HG03354 (cell line): ENCODE measurements around the gene ATP5F1D.
A peak's percentile ranks its signal among the peaks of the same experiment; 100 is the strongest.

Experiments
- ATAC-seq: cut with Tn5 transposase; IDR thresholded peaks from one replicate; pipeline ENCODE4 v1.9.1; 2021; ENCODE audit warnings: mild to moderate bottlenecking; ENCODE audit not compliant: unreplicated experiment, poor library complexity, severe bottlenecking

ATP5F1D gene

DNA sequence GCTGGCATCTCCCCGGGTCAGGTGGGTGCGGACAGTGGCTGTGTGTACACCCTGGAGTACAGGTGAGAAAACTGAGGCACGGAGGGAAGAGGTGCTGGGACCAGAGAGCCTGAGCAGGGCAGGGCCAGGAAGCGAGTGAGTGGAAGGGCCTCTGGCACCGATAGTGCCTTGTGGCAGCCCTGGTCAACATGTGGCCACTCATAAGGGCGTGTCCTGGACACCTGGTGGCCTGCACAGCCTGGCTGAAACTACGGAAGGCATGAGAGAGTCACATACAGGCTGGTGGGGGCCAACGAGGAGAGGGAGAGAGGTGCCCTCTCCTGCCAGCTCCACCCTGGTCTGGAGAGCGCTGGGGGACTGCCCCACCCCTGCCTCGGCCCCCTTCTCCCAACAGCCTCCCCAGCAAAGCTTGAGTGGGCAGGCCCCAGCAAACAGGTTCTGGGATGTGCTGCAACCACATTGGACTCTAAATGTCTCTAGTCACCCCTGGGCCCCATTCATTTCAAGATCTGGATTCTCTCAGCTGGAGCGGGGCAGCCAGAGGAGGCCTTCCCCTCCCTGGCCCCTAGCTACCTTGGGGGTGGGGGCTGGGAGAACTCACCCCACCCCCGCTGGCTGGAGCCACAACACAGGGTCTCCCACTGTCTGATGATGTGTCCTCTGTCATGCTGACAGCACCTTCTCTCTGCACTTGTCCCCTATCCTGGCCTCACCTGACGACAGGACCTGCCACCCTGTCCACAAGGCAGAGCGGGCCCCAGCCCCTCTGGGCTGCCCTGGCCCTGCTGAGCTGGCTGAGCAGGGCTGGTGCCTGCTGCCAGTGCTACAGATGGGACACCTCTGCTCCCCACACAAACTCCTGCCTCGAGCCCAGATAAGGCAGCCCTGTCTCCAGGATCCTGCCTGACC, 9.6 kb upstream of the ATP5F1D start:
- no peak for ATAC-seq

DNA sequence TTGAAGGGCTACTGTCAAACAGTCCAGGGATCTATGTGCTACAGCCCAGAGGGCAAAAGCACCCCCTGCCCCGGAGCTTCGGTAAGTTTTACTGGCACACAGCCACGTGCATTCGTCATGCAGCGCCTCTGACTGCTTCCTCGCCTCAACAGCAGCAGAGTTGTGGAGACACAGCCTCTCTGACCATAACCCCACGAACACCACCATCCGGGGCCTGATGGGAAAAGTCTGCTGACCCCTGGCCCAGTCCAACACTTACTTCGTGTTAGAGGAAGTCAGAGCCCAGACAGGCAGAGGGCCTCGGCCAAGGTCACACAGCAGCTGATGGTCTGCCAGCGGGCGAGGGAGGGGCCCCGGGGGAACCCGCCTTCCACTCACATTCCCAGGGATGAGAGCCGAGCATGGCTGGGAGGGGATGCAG, 8.9 kb upstream of the ATP5F1D start:
- no peak for ATAC-seq

DNA sequence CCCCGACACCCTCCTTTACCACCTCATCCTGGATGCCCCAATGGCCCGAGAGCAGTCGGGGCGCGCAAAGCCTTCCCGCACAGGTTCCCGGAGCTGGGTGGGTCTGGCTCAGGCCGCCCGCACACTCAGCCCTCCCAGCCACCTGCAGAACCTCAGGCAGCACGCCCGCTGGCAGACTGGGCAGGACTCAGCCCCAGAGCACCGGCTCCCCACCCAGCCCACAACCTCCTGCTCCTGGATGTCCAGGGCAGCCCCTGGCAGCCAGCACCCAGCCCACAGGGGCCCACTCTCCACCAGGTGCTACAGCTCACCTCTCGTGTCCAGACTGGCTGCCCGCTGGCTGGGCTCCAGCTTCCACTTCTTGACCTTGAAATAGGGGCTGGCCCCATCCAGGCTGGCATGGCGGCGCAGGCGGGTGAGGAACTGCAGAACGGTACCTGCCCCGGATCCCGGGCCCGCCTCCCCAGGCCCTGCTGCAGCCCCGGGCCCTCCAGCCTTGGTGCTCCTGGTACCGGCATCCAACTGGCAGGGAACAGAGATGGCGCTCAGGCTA, 8.4 kb upstream of the ATP5F1D start:
- ATAC-seq: no peak

DNA sequence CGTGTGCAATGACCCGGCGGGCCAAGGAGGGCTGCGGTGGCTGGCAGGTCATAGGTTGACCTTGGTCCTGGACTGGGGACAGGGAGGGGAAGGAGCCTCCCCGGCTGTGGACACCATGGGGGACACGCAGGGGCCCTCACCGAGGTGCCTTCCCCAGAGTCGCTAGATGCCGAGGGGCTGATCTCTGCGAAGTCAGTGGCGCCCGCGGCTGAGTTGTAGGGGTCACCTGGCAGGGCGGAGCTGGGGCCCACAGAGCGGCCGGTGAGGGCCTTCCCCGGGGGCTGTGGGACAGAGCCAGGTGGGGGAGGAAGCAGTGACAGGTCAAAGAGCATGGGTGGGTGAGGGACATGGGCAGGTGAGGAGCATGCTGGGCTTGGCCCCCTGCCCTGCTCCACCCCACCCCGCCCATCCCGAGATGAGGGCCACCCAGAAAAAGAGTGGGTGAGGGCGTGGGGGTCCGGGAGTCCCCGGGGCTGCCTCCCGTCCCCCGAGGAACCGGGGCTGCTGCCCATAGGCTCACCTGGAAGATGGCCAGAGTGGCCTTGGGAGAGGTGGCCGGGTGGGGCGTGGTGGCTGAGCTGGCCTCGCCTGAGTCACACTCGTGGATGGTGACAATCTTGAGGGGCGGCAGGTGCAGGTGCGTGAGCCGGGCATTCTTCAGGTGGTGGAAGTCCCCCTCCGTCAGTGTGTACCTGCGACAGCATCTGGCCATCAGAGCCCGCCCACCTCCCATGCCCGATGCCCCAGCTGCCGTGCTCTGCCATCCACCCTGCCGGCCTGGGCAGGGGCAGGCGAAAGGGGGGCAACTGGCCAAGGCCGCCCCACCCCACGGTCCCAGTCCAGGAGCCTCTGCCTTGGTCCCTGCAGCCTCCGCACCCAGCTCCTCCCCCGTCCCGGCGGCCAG, 7.2 kb upstream of the ATP5F1D start:
- ATAC-seq: no peak

DNA sequence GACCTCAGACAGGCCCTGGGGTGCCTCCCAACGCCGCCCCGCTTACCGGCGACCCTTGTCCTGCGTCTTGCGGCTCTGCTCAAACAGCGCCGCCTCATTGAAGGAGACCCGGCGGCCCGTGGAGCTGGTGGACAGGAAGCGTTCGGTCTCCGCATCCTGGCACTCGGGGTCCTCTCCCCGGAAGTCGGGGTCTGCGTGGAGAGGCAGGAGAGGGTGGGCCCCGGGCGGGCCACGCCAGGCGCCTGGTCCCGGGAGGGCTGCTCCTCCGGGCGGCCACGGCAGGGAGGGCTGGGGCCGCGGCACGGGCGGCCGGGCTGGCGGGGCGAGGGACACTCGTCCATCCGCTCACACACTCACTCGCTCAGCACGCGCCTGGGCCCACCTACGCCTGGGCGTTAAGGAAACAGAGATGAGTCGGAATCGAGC, 6.6 kb upstream of the ATP5F1D start:
- no peak for ATAC-seq

DNA sequence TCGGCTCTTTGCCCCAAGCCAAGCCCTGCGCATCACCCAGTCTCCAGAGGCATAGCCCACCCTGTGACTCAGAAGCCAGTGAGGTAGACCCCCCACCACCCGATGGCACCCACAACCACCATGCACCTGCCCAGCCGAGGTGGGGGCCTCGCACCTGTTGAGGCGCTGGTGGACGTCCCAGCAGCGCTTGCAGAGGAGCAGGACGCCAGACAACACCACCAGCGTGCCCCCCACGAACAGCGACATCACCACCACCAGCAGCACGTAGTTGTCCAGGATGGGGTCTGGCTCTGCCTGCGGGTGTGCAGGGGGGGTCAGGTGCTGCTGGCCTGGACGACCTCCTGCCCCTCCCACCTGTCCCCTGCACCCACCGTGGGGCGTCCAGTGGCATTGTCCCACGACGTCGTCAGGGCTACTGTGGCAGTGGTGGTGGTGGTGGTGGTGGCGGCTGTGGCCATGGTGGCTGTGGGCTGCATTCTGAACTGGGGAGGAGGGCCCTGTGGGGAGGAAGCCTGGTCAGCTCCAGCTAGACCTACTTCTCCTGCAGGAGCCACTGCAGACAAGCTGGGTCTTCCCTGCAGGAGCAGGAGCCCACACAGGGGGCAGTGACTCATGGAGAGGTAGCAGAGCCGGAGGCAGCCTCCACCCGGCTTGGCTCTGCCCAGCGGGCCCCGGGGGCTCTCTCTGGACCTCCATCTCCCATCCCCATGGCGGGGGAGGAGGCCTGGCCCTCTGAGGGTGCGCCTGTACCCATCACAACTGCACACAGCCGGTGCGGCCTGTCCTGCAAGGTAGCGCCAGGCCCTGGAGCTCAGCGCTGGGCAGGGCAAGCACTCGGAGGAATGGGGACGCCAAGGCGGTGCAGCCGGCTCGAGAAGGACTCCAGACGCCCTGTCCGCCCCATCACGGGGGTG, 5.7 kb upstream of the ATP5F1D start:
- no peak for ATAC-seq

DNA sequence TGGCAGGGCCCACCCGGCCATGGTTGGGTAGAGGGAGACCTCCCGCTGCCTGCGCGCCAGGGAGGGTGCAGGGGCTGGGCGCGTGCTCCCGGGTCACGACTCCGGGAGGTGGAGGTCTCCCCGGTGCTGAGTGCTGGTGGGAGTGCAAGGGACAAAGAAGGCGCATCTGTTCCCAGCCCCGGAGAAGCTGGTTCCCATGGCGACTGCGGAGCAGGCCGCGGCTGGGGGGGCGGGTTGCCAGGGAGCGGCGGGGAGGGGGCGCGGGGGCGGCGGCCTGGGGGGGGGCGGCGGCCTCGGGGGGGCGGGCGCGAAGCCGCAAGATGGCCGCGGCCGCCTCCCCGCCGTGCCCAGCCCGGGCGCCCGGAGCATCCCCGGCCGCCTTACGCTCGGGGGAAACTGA, 5.0 kb upstream of the ATP5F1D start:
- ATAC-seq: no peak

DNA sequence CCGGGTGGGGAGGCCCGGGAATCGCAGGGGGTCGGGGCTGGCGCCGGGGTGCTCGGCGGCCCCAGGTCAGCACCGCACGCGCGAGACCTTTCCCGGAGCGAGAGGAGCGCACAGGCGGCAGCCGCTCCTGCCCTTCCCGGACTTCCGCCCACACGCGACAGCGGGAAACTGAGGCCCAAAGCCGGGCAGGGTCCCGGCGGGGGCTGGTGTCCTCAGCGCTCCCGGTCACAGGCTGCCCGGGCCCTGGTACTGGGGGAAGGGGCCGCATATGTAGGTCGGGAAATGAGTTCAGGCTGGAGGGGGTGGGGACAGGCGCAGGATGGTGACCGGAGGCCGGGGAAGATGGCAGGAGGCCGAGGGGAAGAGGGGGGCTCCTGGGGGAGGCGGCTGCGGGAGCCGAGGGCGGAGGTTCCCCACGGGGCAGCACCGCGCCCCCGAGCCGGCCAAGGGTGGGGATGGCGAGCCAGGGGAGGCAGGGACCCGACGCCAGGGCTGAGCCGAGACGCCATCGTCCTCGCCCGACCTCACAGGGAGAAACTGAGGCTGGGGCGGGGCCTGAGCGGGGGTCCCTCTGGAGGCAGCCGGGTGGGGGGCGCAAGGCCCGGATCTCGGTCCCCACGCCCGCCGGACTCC, 4.4 kb upstream of the ATP5F1D start:
- no peak for ATAC-seq

DNA sequence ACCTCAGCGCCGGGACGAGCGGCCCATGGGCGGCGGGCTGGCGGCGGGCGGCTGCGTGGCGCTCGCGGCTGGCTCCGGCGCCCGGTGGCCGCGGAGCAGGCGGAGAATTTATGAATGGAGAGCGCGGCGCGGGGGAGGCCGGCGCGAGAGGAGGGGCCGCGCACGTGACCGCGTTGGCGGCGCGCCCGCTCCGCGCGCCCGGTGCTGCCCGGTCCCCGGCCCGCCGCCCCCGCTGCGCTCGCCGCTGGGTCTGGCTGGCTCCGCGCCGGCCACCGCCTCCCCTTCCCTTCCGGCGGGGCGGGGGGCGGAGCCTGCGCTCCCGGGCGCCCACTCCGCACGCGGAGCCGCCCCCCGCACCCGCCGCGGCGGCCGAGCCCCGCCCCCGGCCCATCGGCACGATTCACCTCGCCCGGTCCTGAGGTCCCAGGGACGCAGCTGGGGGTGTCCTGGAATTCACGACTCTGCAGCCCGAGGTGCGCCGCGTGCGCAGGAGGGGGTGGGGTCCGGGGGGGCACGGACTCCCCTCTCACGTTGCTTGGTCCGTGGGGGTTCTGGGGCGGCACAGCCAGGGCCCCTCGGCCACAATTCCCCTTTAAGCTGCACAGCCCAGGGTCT, 3.7 kb upstream of the ATP5F1D start, which contains the start of gene CBARP:
CBARP (minus strand) TSS at position 252 of the 615 bp plus-strand sequence. CDS start 1,905 bp downstream, outside the sequence.
- ATAC-seq: no peak

DNA sequence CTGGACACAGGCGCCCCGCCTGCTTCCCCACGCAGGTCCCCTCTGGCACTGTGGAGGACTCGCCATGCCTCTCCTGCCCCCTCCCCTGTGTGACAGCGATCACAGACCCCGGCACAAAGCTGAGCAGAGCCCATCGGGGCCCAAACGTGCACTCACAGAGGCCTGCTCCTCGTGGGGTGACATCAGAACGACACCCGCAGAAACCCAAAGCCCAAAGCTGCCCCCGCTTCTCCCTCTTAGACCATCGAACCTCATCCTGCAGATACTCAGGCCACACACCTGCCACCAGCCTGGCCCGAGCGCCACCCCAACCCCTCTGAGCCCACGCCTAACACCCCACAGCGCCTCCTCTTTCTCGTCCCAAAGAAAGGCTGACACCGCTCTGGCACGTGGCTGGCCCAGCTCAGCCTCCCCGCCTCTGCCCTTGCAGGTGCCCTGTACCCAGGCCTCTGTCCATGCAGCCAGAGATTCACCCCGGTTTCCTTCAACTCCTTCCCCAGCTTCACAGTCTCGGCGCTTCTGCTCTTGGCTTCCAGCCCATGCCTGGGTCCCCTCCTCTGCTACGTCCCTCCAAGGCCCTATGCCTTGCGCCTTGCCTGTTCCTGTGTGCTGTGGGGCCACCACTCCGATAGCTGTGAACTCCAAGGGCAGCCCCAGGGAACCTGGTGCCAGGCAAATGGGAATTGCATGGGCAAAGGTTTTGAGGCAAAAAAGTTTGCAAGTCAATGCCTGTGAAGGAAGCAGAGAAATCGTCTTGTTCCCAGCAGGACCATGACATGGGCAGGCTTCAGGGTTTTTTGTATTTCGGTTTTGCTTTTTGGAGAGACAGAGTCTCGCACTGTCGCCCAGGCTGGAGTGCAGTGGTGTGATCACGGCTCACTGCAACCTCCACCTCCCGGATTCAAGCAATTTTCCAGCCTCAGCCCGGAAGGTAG, 2.9 kb upstream of the ATP5F1D start:
- ATAC-seq: no peak

DNA sequence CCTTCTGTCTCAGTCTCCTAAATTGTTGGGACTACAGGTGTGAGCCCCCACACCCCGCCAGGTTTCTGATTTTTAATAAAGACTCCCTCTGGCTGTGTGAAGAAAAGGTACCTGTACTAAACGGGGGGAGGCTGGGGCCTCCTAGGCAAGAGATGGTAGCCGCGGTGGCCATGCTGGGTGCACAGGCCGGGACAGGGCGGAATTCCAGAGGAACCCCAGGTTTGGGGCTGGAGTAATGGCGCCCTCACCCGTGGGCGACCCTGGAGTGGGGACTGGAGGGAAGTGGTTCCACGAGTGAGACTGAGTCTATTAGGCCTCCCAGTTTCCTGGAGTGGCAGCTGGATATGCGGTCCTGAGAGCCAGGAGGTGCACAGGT, 2.1 kb upstream of the ATP5F1D start:
- no peak for ATAC-seq

DNA sequence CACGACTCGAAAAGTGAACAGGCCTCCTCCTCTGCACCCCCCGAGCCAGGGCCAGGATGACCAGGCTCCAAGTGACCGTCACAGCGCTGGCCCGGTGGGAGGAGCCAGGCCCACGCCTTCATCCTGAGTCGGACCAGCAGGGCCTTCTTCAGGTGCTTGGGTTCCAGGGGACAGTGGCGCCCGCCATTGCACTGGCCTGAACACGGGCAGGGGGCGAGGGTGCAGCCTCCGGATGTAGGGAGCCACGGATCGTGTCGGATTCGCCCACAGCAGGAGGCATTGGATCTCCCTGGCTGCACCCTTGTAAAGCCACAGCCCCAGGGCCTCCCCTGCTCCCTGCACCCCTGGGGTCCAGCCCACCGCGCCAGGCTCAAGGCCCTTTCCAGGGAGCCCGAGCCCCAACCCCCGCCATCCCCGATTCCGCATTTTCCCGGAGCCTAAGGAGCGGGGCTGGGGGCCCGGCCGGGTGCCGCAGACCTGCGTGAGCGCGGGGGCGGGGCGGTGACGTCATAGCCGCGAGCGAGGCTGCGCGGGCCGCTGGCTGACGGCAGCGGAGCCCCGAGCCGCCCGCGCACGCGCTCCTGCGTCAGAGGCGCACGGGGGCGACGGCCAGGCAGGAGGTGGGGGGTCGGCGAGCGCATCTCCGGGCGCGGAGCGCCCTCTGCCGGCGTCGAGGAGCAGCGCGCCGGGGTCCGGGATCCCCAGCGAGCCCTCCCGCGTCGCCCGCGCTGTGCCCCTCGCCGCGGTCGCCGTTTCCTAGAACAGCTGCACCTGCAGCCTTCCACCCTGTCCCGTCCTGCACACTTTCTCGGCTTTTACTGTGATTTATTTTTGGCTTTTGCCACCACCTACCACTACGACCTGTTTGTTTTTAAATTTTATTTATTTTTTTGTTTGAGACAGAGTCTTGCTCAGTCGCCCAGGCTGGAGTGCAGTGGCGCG, 1.5 kb upstream of the ATP5F1D start:
- ATAC-seq: peak; percentile 40

DNA sequence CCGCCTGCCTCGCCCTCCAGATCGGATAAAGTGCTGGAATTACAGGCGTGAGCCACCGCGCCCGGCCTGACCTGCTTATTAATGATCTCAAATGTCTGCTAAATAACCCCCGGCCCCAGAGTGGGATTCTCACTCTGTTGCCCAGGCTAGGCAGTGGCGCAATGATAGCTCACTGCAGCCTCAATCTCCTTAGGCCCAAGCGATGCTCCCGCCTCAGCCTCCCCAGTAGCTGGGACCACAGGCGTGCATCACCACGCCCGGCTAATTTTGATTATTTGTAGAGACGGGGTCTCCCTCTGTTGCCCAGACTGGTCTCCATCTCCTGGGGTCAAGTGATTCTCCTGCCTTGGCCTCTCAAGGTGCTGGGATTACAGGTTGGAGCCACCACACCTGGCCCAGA, 626 bp upstream of the ATP5F1D start:
- ATAC-seq: no peak

DNA sequence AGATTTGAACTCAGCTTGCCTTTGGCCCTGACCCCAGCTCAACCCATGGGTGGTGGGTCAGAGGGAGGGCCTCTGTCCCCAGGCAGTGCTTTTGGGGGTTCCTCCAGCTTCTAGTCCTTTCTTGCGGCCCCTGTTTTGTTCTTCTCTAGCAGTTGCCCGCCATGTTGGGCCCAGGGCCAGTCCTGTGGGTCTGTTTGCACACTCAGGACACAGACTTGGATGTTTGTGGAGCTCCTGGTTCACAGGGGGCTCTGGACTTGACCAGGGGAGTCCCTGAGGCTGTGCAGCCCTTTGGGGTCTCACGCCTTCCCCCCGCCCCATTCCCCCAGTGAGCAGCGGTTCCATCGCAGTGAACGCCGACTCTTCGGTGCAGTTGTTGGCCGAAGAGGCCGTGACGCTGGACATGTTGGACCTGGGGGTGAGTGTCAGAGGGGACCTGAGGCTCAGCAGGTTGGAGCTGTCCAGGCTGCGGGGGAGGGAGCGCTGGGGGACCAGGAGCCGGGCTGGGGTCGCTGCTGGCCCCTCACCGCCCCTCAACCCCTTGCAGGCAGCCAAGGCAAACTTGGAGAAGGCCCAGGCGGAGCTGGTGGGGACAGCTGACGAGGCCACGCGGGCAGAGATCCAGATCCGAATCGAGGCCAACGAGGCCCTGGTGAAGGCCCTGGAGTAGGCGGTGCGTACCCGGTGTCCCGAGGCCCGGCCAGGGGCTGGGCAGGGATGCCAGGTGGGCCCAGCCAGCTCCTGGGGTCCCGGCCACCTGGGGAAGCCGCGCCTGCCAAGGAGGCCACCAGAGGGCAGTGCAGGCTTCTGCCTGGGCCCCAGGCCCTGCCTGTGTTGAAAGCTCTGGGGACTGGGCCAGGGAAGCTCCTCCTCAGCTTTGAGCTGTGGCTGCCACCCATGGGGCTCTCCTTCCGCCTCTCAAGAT, 2.5 kb downstream of the ATP5F1D start:
- no peak for ATAC-seq

DNA sequence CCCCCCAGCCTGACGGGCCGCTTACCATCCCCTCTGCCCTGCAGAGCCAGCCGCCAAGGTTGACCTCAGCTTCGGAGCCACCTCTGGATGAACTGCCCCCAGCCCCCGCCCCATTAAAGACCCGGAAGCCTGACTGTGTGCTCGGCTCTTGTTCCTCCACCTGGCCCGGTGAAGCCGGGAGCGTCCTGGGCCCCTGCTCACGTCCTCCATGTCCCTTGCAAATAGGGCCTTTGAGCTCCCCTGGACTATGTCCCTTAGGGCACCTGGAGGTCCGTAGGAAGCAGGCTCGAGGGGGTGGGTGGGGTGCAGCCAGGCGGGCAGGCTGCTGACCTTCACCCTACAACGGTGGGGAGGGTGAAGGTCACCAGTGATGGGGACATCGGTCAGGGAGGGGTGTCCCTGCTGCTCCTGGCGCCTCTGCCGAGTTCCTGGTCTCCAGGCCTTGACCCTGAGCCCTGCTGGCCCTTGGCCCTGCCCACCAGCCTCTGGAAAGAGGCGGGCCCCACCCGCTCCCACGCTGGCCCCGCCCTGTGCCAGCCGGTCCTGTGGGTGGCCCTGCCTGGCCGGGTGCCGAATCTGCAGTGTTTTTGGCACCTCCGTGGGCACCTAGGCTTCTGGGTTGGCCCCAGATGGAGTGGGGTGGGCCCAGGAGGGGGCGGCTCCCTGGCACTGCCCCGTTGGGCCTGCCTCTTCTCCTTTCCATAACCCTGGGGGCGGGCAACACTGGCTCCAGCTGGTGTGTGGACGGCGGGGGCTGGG, 3.3 kb downstream of the ATP5F1D start:
- no peak for ATAC-seq
